Motor neuron (in vitro differentiated cells): Measurements from ENCODE around the gene HSCB. TPM values are rescaled to one million over a fixed set of nuclear protein-coding genes. Genes with fewer than 3 reads are reported as not detected.

Experiments
- ATAC-seq, 8 experiments: fragments of 200-7000 bp; cut with Tn5 transposase; replicated peaks in 6 of 8; 2 replicates each; pipeline ENCODE4 v1.8.0; 2021; ENCODE audit warnings: mild to moderate bottlenecking in 8 of 8, moderate library complexity in 8 of 8
- H3K27ac ChIP-seq, 2 donors: fragments of 250-450 bp; sonication (Bioruptor Pico); 2 replicates each; pipeline ENCODE4 v1.9.0; 2021; ENCODE audit warnings: antibody characterized with exemption in 2 of 2, mild to moderate bottlenecking in 2 of 2, moderate library complexity in 1 of 2
- H3K4me1 ChIP-seq, 2 donors: fragments of 250-450 bp; sonication (Bioruptor Pico); replicated peaks in 1 of 2; 2 replicates each; pipeline ENCODE4 v1.6.1; 2021; ENCODE audit warnings: antibody characterized with exemption in 2 of 2, mild to moderate bottlenecking in 2 of 2, moderate library complexity in 1 of 2
- H3K4me3 ChIP-seq, 5 donors: fragments of 250-450 bp; sonication (Bioruptor Pico); 2 replicates each; pipeline ENCODE4 v1.9.0; 2021; ENCODE audit warnings: antibody characterized with exemption in 5 of 5, mild to moderate bottlenecking in 5 of 5, moderate library complexity in 4 of 5
- WGBS, 10 experiments: fragments of 450-650 bp; shearing (Covaris generic); methylation state at CpG; one replicate each; pipeline ENCODE4 v1.0.0; 2022; 5-methylcytosine and 5-hydroxymethylcytosine counted together
- in situ Hi-C, 9 experiments: fragments of 400-800 bp; cut with MboI; loops; one replicate each; pipeline ENCODE4 v1.15.0; 2021; ENCODE audit warnings: low sequenced_read_pairs in 9 of 9, low pct_unique_long_range_greater_than_20kb in 2 of 9; ENCODE audit not compliant: unreplicated experiment in 9 of 9
- total RNA-seq, 8 experiments: library from RNA; unstranded; fragments of 300-600 nt; gene quantifications; 2 replicates each; pipeline versions ENCODE4 v1.2.3 to v1.2.4, GENCODE V29; 2022

Gene HSCB
- total RNA-seq, 8 experiments from 2014 or later: 7.7 to 25.8 (median 16.2) TPM

DNA sequence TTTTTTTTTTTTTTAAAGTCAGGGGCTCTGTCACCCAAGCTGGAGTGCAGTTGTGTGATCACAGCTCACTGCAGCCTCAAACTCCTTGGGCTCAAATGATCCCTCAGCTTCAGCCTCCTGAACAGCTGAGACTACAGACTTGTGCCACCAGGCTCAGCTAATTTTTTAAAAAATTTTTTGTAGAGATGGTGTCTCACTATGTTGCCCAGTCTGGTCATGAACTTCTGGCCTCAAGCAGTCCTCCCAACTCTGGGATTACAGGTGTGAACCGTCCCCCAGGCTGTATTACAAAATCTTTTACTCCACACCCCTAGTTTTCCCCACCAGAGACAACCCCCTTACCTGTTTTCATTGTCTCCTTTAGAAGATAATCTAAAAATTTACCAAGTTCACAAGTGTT, 32.5 kb downstream of the HSCB start:
- H3K4me3 ChIP-seq: no peak overlapping the region
- peaks cover 0 to 3% of the 10 kb centered on the region in 2 donors for H3K4me1 ChIP-seq
- no peak overlapping the region for H3K27ac ChIP-seq
- 86 to 100% (median 100%) methylated on average over 1 of the region's 1 CpG; no CpG with 5 or more reads in 6 of the 10 experiments for whole genome bisulfite sequencing, 10 experiments
- in situ Hi-C loops: loop anchor here in 1 of 9 experiments (25.0 kb wide), 1 partner anchor 88 kb away; no protein-coding TSS in a partner anchor
- no peak for ATAC-seq

DNA sequence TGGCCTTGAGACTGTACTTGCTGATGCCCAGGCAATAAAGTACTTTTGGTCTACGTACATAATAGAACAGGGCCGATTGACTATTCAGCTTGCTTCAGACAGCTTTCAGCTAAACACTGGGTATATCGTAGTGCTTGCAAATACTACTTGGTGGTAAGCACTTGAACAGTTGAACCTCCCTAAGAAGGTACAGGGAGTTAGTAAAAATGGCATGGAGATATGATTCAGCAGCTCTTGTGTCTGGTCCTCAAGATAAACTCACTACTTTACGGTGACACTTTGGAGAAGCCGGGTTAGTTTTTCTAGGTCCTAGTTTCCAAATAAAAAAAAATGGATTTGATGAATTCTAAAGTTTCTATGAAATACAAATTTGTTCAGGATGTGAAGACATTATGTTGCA, 38.0 kb downstream of the HSCB start:
- H3K27ac ChIP-seq: no peak overlapping the region

DNA sequence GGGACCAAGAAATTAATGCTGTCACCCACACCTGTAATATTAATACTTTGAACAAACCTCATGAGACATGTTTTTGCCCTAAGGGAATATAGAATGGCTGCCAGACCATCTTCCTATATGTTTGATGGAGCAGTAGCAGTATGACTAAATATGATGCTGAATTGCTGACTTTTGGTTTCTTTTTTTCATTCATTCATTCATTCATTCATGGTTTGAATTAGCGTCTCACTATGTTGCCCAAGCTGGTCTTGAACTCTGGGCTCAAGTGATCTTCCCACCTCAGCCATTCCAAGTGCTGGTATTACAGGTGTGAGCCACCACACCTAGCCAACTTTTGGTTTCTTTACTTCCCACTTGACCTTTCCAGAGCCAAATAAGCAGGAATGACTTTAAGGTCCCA, 38.5 kb downstream of the HSCB start:
- in situ Hi-C loops: loop anchor here in 1 of 9 experiments (25.0 kb wide), 1 partner anchor 168 kb away; no protein-coding TSS in a partner anchor

More for the DNA sequence above, 38.0 kb downstream of the HSCB start:
- H3K4me3 ChIP-seq: no peak overlapping the region
- 43 to 100% (median 94%) methylated on average over 2 to 5 of the region's 5 CpGs; no CpG with 5 or more reads in 1 of the 10 experiments for WGBS, 10 experiments
- no peaks in the 10 kb centered on the region for H3K4me1 ChIP-seq
- in situ Hi-C loops: loop anchor here in 1 of 9 experiments (25.0 kb wide), 1 partner anchor 168 kb away; no protein-coding TSS in a partner anchor
- ATAC-seq: no peak

DNA sequence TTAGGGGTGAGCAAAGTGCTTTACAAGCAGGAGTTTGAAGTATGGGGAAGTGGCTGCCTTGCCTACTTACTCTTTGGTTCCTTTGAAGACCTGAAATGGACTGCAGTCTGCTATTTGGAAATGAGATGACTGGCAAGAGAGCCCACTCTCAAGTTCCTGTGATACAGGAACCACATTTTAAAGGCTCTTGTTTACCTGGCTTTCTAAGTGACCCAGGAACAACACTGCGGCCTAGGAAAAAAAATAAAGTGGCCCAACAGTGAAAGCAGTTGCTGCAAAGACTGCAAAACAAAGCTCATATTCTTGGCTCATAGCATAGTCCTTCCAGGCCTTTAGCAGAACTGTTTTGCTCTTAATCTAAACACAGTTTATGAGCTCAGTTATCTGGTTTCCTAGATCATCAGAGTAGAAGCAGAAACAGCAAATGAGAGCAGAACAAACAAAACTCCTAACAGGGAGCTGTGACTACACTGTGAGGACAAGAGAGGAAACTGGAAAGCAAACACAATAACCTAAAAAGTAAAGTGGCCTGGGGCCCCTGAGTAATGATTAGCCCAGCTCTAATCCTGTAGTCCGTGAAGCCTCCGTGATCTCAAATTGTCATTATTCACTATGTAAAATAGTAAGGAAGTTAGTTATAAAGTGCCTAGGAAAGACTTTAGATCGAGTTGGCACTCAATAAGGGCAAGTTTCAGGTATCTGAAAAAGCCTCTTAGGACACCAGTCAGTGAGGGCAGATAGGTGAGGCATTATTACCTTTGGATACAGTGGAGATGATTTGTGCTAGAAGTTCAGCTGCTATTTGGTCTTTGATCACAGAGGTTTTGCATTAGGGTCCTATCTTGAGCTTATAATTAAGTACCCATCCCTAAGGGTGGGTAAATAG, 42.2 kb downstream of the HSCB start:
- Histone ChIP-seq H3K27ac (no peak overlapping the region), H3K4me1 (no peaks in the 10 kb centered on the region), H3K4me3 (no peak overlapping the region)
- WGBS, 10 experiments: 40 to 100% (median 63%) methylated on average over 1 to 4 of the region's 4 CpGs; no CpG with 5 or more reads in 1 of the 10 experiments
- ATAC-seq: peak in 2 of 8 experiments; percentile 31 to 80
- in situ Hi-C loops: loop anchor here in 1 of 9 experiments (25.0 kb wide), 1 partner anchor 172 kb away; no protein-coding TSS in a partner anchor

More for the DNA sequence above, 38.5 kb downstream of the HSCB start:
- WGBS, 10 experiments: 80 to 100% (median 100%) methylated on average over 1 of the region's 1 CpG; no CpG with 5 or more reads in 2 of the 10 experiments
- Histone ChIP-seq H3K27ac (no peak overlapping the region), H3K4me3 (no peak overlapping the region), H3K4me1 (no peaks in the 10 kb centered on the region)
- no peak for ATAC-seq

DNA sequence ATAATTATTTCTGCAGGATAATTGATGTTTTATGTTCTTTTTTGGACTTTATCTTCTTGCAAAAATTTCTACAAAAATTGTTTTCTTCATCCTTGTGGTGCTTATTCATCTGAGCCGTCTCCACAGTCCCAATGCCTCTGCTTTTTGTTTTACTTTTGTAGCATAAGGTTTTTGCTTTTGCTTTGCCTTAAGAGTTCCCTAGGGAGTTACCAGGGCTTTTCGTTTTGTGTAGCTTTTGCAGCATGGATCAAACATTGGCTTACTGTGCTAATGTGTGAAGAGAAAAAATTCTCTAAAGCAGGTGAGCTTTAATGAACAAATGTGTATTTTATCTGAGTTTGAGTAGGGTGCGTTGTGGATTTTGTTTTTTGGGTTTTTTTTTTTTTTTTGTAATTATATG, 46.8 kb downstream of the HSCB start:
- in situ Hi-C loops: loop anchor here in 1 of 9 experiments (25.0 kb wide), 1 partner anchor 176 kb away; no protein-coding TSS in a partner anchor
- no peaks in the 10 kb centered on the region for H3K4me1 ChIP-seq
- H3K27ac ChIP-seq: no peak overlapping the region
- WGBS, 10 experiments: 56 to 100% (median 88%) methylated on average over 1 to 3 of the region's 3 CpGs
- H3K4me3 ChIP-seq: no peak overlapping the region
- no peak for ATAC-seq

DNA sequence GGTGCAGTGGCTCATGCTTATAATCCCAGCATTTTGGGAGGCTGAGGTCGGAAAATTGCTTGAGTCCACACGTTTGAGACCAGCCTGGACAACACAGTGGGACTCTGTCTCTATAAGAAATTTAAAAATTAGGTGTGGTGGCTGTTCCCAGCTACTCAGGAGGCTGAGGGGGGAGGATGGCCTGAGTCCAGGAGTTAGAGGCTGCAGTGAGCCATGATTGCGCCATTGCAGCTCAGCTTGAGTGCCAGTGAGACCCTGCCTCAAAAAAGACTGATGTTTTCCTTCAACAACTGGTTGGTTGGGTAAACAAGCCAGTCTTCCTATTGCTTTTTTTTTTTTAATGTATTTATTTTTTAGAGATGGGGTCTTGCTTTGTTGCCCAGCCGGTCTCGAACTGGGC, 49.3 kb downstream of the HSCB start:
- H3K4me1 ChIP-seq: no peaks in the 10 kb centered on the region
- 42 to 95% (median 80%) methylated on average over 1 to 4 of the region's 5 CpGs; no CpG with 5 or more reads in 3 of the 10 experiments for WGBS, 10 experiments
- in situ Hi-C loops: loop anchor here in 1 of 9 experiments (25.0 kb wide), 1 partner anchor 179 kb away; no protein-coding TSS in a partner anchor
- H3K27ac ChIP-seq: no peak overlapping the region
- ATAC-seq: no peak
- no peak overlapping the region for H3K4me3 ChIP-seq

DNA sequence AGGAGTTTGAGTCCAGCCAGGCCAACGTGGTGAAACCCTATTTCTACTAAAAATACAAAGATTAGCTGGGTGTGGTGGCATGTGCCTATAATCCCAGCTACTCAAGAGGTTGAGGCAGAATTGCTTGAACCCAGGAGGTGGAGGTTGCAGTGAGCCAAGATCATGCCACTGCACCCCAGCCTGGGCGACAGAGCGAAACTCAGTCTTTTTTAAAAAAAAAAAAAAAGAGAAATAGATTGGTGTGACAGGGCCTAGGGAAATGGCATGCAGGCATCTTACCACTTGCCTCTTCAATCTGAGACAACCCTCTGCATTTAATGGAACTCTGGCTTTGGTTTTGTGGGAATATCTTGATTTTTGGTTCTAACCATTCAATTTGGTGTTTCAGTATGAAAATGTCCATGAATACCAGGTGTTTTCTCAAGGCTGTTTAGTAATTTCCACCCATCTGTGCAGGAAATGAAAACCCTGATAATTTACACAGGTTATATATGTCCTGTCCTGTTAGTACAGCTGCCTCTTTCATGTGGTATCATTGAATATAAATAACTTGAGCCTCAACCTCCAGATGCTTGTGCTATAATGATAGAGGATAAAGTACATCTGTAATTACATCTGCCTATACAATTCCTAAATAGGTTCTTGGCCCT, 50.1 kb downstream of the HSCB start:
- in situ Hi-C loops: loop anchor here in 1 of 9 experiments (25.0 kb wide), 1 partner anchor 180 kb away; no protein-coding TSS in a partner anchor
- WGBS, 10 experiments: 80 to 100% (median 92%) methylated on average over 1 to 3 of the region's 3 CpGs; no CpG with 5 or more reads in 3 of the 10 experiments
- Histone ChIP-seq H3K4me1 (no peaks in the 10 kb centered on the region), H3K27ac (no peak overlapping the region), H3K4me3 (no peak overlapping the region)
- ATAC-seq: peak in 6 of 8 experiments; percentile 8 to 44 (median 19)

DNA sequence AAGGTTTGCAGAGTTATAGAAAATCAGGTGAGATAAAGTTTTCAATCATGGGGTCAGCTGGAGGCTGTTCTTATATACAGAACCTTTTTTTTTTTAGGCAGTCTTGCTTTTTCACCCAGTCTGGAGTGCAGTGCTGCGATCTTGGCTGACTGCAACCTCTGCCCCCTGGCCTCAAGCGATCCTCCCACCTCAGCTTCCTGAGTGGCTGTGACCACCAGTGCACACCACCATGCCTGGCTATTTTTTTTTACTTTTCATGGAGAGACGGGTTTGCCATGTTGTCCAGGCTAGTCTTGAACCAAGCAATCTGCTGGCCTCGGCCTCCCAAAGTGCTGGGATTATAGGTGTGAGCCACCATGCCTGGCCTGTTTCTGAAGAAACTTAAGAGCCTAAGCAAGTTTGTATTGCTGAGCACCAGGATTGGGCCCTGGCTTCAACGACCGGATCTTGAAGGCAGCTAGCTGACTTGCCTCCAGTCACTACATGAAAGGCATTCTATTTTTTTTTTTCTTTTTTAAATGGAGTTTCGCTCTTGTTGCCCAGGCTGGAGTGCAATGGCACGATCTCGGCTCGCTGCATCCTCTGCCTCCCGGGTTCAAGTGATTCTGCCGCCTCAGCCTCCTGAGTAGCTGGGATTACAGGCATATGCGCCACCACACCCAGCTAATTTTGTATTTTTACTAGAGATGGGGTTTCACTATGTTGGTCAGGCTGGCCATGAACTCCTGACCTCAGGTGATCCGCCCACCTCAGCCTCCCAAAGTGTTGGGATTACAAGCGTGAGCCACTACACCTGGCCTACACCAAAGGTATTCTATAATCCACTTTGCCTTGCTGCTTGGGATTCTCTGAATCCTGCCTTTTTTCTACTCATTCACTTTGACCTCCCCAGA, 50.9 kb downstream of the HSCB start:
- no peak overlapping the region for H3K27ac ChIP-seq
- no peak overlapping the region for H3K4me3 ChIP-seq
- 76 to 100% (median 87%) methylated on average over 1 to 14 of the region's 15 CpGs; no CpG with 5 or more reads in 2 of the 10 experiments for WGBS, 10 experiments
- H3K4me1 ChIP-seq: no peaks in the 10 kb centered on the region
- in situ Hi-C loops: loop anchor here in 1 of 9 experiments (25.0 kb wide), 1 partner anchor 180 kb away; no protein-coding TSS in a partner anchor
- peak; percentile 10 to 58 (median 36) for ATAC-seq

DNA sequence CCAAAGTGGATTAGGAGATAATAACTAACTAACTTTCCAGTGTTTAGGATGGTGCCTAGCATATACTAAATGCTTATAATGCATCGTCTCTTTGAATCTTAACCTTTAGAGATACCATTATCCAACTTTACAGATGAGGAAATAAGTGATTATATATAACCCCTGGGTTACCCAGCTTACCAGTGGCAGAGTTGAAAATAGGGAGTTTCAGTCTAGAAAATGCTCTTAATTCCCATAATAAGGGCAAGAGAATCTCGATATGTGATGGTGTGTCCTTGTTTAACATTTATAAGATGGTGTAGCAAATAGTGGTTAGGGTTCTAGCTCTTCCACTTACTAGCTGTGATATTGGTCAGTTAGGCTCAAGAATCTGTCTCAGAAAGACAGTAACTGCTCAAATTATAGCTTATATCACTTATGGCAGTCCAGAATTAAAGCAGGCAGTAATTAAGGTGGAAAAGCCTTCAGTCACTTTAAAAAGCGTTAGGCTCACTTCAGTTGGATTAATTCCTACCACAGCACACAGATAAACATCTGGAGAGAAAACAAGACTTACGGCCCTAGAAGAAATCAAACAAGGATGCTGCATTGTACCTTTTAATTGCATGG, 52.2 kb downstream of the HSCB start:
- Histone ChIP-seq H3K4me3 (no peak overlapping the region), H3K4me1 (peaks cover 8 to 9% of the 10 kb centered on the region in 2 donors), H3K27ac (no peak overlapping the region)
- in situ Hi-C loops: loop anchor here in 1 of 9 experiments (25.0 kb wide), 1 partner anchor 182 kb away; no protein-coding TSS in a partner anchor
- no peak for ATAC-seq
- WGBS, 10 experiments: 71 to 100% (median 96%) methylated on average over 1 to 4 of the region's 4 CpGs; no CpG with 5 or more reads in 1 of the 10 experiments

DNA sequence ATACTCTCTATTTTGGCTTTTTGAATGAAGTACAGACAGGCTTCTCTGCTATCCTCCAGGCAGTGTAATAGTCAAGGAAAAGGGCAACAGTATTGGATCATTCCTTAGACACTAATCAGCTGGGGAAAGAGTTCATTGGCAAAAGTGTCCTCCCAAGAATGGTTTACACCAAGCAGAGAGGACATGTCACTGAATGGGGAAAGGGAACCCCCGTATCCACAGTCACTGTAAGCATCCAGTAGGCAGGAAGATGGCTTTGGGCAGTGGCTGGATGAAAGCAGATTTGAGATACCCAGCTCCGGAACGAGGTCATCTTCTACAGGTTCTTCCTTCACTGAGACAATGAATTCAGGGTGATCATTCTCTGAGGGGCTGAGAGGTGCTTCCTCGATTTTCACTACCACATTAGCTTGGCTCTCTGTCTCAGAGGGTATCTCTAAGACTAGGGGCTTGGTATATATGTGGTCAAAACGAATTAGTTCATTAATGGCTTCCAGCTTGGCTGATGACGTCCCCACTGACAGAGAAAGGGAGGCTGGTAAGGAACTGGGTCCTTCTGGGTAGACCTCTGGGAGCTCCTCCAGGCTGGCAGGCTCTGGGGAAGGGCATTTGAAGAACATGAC, 53.3 kb downstream of the HSCB start:
- ATAC-seq: no peak
- Histone ChIP-seq H3K27ac (no peak overlapping the region), H3K4me3 (no peak overlapping the region), H3K4me1 (peaks cover 8 to 9% of the 10 kb centered on the region in 2 donors)
- in situ Hi-C loops: loop anchor here in 1 of 9 experiments (25.0 kb wide), 1 partner anchor 183 kb away; no protein-coding TSS in a partner anchor
- 68 to 100% (median 88%) methylated on average over 2 to 5 of the region's 6 CpGs; no CpG with 5 or more reads in 4 of the 10 experiments for WGBS, 10 experiments
